ENCODE measurements around the gene ATRX.
"Not testable (repeated sequence)": the region's sequence is repeated elsewhere in the genome, so short reads cannot be mapped to it uniquely, and the experiment has no call there.

ATRX gene

DNA sequence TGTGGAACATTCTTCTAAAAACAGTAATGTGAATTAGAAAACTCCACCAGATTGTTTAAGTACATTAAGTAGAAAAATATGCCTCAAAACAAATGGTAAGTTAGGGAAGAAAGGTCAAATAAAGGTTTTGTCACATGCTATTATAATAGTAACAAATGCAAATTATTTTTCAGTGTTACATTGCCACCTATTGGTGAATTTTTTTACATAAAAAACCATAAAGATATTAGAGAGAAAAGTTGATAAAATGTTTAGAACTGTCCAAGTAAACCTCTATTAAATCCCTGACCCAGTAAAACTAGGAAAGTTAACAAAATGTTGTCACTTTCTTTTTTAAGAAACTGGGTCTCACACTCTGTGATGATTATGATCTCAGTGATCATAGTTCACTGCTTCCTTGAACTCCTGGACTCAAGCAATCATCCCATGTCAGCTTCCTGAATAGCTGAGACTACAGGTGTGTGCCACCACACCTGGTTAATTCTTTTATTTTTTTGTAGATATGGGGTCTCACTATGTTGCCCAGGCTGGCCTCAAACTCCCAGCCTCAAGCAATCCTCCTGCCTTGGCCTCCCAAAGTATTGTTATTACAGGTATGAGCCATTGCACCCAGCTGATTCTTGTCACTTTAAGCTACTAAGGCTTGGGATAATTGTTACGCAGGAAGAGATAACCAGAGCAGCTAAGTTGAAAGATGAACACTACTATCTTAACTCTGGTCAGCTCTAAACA is 157.6 kb downstream of the ATRX start:
- Histone ChIP-seq H3K4me1 (no peaks in the 10 kb centered on the region), H3K4me3 (no peak overlapping the region), H3K9me3 (no peaks in the 10 kb centered on the region), H3K36me3 (replicated peaks) (peaks cover 31% of the 10 kb centered on the region), H3K27me3 (ENCODE audit: low read depth) (no peaks in the 10 kb centered on the region)
- DNase-seq (ENCODE audit: low spot score in 2 of 2): peak in 1 of 2 experiments; percentile 15
- in situ Hi-C loops (cut with MboI; ENCODE audit: low sequenced_read_pairs): no loop called here

DNA sequence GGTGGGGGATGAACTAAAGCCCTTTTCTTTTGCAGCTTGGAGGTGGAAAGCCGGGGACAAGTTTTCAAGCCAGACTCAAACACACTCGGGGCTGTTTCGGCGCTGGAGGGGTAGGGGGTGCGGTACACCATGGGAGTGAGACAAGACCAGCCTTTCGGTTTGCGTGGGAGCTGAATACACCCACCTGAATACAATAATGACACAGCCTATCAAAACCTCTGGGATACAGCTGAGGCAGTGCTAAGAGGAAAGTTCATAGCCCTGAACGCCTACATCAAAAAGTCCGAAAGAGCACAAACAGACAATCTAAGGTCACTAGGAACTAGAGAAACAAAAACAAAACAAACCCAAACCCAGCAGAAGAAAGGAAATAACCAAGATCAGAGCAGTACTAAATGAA is 163.3 kb downstream of the ATRX start:
- Histone ChIP-seq H3K4me1 (no peaks in the 10 kb centered on the region), H3K9me3 (no peaks in the 10 kb centered on the region), H3K4me3 (no peak overlapping the region), H3K36me3 (replicated peaks) (peaks cover 8% of the 10 kb centered on the region), H3K27me3 (ENCODE audit: low read depth) (no peaks in the 10 kb centered on the region)
- in situ Hi-C loops (cut with MboI; ENCODE audit: low sequenced_read_pairs): no loop called here
- DNase-seq (ENCODE audit: low spot score in 2 of 2): no peak

DNA sequence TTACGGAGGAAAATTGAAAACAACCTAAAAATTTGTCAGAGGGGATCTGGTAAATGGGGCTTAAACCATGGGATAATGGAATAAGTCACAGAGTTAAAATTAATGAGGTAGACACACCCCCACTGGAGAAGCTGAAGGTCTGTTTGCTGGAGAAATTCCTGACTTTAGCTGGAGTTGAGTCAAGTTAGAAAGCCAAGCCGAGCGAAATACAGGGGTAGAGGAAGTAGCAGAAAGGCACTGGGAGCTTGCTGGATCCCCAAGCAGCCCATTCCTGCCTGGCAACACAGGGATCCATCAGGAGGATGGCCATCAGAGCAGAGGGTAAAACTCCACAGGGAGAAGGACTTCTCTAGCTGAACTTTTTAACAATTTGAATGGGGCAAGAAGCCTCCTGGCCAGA is 163.8 kb downstream of the ATRX start:
- no peaks in the 10 kb centered on the region for H3K27me3 ChIP-seq (ENCODE audit: low read depth)
- no peaks in the 10 kb centered on the region for H3K4me1 ChIP-seq
- DNase-seq (ENCODE audit: low spot score in 2 of 2): no peak
- peaks cover 8% of the 10 kb centered on the region for H3K36me3 ChIP-seq (replicated peaks)
- no peaks in the 10 kb centered on the region for H3K9me3 ChIP-seq
- in situ Hi-C loops (cut with MboI; ENCODE audit: low sequenced_read_pairs): no loop called here
- no peak overlapping the region for H3K4me3 ChIP-seq

DNA sequence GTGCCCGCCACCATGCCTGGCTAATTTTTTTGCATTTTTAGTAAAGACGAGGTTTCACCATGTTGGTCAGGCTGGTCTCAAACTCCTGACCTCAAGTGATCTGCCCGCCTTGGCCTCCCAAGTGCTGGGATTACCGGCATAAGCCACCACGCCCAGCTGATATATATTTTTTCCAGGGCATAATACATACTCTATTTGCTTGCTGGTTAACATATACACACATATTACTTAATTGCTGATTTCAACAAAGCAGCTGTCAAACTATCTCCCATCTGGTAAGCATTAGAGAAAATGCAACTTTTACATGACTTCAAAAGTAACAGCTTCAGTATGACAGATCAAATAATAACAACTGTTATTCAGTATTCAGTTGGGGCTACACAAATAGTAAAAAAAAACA is 164.6 kb downstream of the ATRX start:
- H3K9me3 ChIP-seq; H3K4me1 ChIP-seq; in situ Hi-C loops (cut with MboI; ENCODE audit: low sequenced_read_pairs); H3K27me3 ChIP-seq (ENCODE audit: low read depth); DNase-seq (ENCODE audit: low spot score in 2 of 2); H3K4me3 ChIP-seq: not testable (repeated sequence)
- H3K36me3 ChIP-seq (replicated peaks): peaks cover 11% of the 10 kb centered on the region

DNA sequence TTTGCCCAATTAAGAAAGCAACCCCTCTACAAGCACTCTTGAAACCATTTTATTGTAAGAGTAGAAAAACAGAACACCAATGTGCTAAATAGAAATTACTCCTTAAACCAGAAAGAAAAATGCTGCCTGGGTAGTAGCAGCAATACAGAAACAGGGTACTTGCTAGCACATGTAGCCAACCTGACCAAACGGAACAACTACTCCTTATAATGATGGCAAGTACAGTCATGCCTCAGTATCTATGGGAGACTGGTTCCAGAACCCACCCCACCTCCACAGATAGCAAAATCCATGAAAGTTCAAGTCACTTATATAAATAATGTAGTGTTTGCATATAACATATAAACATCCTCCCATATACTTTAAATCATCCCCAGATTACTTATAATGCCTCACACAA is 168.8 kb downstream of the ATRX start:
- Histone ChIP-seq H3K9me3 (no peaks in the 10 kb centered on the region), H3K4me1 (no peaks in the 10 kb centered on the region), H3K27me3 (ENCODE audit: low read depth) (no peaks in the 10 kb centered on the region), H3K4me3 (no peak overlapping the region), H3K36me3 (replicated peaks) (peaks cover 15% of the 10 kb centered on the region)
- no peak for DNase-seq (ENCODE audit: low spot score in 2 of 2)
- in situ Hi-C loops (cut with MboI; ENCODE audit: low sequenced_read_pairs): no loop called here

DNA sequence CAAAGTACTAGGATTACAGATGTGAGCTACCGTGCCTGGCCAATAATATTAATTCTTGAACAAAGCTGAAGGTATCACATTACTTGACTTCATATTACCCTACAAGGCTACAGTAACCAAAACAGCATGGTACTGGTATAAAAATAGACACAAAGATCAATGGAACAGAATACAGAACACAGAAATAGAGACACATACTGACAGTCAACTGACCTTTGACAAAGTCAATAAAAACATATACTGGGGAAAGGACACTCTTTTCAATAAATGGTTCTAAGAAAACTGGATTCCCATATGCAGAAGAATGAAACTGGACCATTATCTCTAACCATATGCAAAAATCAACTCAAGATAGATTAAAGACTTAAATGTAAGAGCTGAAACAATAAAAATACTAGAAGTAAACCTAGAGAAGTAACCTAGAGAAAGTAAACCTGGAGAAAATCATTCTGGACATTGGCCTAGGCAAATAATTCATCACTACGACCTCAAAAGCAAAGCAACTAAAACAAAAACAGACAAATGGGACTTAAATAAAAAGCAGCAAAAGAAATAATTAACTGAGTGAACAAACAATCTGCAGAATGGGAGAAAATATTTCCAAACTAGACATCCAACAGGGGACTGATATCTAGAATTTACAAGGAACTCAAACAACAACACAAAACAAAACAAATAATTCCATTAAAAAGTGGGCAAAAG is 182.2 kb downstream of the ATRX start:
- no peaks in the 10 kb centered on the region for H3K36me3 ChIP-seq (replicated peaks)
- in situ Hi-C loops (cut with MboI; ENCODE audit: low sequenced_read_pairs): no loop called here
- no peak for DNase-seq (ENCODE audit: low spot score in 2 of 2)
- H3K4me1 ChIP-seq: no peaks in the 10 kb centered on the region
- no peaks in the 10 kb centered on the region for H3K27me3 ChIP-seq (ENCODE audit: low read depth)
- H3K4me3 ChIP-seq: no peak overlapping the region
- H3K9me3 ChIP-seq: no peaks in the 10 kb centered on the region

DNA sequence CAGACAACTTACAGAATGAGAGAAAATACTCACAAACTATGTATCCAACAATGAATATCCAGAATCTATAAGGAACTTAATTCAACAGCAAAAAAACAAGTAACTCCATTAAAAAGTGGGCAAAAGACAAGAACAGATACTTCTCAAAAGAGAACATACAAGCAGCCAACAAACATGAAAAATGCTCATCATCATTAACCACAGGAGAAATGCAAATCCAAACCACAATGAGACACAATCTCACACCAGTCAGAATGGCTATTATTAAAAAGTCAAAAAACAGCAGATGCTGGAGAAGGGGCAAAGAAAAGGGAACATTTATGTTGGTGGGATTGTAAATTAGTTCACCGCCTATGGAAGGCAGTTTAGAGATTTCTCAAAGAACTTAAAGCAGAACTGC is 188.5 kb downstream of the ATRX start:
- Histone ChIP-seq H3K4me1 (no peaks in the 10 kb centered on the region), H3K27me3 (ENCODE audit: low read depth) (no peaks in the 10 kb centered on the region), H3K4me3 (no peak overlapping the region), H3K9me3 (no peaks in the 10 kb centered on the region), H3K36me3 (replicated peaks) (peaks cover 3% of the 10 kb centered on the region; the same call in 1 of the 2 replicates)
- no peak for DNase-seq (ENCODE audit: low spot score in 2 of 2)
- in situ Hi-C loops (cut with MboI; ENCODE audit: low sequenced_read_pairs): no loop called here

DNA sequence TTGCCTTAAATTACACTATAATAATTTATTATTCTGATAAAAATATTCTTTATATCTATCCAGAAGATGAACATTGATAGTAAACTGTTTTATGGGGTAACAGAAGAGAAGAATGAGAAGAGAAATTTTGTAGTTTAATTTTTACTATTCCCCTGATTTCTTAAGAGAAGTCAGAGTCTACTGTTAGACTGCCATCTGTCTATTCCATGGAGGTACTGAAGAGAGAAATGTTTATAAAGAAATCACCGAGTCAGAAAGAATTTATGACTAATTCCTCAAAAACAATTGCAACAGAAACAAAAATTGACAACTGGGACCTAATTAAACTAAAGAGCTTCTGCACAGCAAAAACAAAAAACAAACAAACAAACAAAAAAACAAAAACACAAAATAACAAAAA is 188.9 kb downstream of the ATRX start:
- H3K36me3 ChIP-seq (replicated peaks): peaks cover 3% of the 10 kb centered on the region; the same call in 1 of the 2 replicates
- no peaks in the 10 kb centered on the region for H3K27me3 ChIP-seq (ENCODE audit: low read depth)
- H3K9me3 ChIP-seq: no peaks in the 10 kb centered on the region
- no peak overlapping the region for H3K4me3 ChIP-seq
- DNase-seq (ENCODE audit: low spot score in 2 of 2): no peak
- no peaks in the 10 kb centered on the region for H3K4me1 ChIP-seq
- in situ Hi-C loops (cut with MboI; ENCODE audit: low sequenced_read_pairs): no loop called here

DNA sequence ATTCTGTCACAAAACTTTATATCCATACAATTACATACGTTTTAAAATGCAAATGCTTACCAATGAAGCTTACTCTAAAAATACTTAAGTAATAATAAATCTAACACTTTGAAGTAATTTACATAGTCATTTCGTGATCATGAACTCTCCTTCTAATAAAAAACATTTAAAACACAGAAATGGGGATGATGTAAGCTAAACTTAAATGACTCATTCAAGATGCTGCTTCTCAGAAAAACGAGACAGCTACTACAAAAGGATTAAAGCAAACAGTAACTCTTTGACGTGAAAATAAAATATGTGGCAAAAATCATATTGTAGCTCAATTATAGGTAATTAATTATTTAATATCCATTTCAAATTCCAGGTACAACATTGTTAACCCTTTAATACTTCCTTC is 190.2 kb downstream of the ATRX start:
- in situ Hi-C loops (cut with MboI; ENCODE audit: low sequenced_read_pairs): no loop called here
- Histone ChIP-seq H3K36me3 (replicated peaks) (peaks cover 9% of the 10 kb centered on the region; the same call in 1 of the 2 replicates), H3K4me3 (no peak overlapping the region), H3K27me3 (ENCODE audit: low read depth) (no peaks in the 10 kb centered on the region), H3K9me3 (no peaks in the 10 kb centered on the region), H3K4me1 (no peaks in the 10 kb centered on the region)
- no peak for DNase-seq (ENCODE audit: low spot score in 2 of 2)

DNA sequence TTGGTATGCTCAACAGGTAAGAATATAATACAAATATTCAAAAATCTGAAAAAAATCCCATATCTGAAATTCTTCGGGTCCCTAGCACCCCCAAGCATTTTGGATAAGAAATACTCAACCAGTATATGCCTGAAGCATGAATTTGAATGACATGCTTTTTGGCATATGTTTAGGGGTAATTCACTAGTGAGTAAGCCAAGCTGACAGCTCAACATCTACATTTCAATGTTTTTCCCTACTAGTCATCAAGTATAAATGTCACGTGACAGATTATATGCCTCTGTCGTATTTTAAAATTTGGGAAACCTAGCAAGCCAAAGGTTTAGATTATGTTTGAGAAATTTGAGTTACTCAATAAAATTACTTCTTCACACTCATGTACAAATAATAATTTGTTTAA is 213.7 kb downstream of the ATRX start:
- no peaks in the 10 kb centered on the region for H3K9me3 ChIP-seq
- H3K36me3 ChIP-seq (replicated peaks): peaks cover 9% of the 10 kb centered on the region
- no peak overlapping the region for H3K4me3 ChIP-seq
- DNase-seq (ENCODE audit: low spot score in 2 of 2): peak in 1 of 2 experiments; percentile 51
- in situ Hi-C loops (cut with MboI; ENCODE audit: low sequenced_read_pairs): no loop called here
- no peaks in the 10 kb centered on the region for H3K27me3 ChIP-seq (ENCODE audit: low read depth)
- peaks cover 7% of the 10 kb centered on the region; the same call in 1 of the 2 replicates for H3K4me1 ChIP-seq

DNA sequence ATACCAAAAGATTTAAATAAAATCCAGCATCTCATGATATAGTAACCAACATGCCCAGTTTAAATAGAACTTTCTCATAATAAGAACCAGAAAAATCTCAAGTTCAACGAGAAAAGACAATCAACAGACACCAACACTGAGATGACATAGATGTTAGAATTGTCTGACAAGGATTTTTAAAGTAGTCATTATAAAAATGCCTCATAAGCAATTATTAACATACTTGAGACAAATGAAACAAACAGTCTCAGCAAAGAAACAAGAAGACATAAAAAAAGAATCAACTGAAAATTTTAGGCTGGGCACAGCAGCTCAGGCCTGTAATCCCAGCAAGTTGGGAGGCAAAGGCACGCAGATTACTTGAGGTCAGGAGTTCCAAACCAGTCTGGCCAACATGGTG is 220.7 kb downstream of the ATRX start:
- Histone ChIP-seq H3K36me3 (replicated peaks) (no peaks in the 10 kb centered on the region; the same call in 1 of the 2 replicates), H3K4me3 (no peak overlapping the region), H3K4me1 (peaks cover 6% of the 10 kb centered on the region), H3K27me3 (ENCODE audit: low read depth) (no peaks in the 10 kb centered on the region), H3K9me3 (no peaks in the 10 kb centered on the region)
- in situ Hi-C loops (cut with MboI; ENCODE audit: low sequenced_read_pairs): no loop called here
- peak in 1 of 2 experiments; percentile 1 for DNase-seq (ENCODE audit: low spot score in 2 of 2)

DNA sequence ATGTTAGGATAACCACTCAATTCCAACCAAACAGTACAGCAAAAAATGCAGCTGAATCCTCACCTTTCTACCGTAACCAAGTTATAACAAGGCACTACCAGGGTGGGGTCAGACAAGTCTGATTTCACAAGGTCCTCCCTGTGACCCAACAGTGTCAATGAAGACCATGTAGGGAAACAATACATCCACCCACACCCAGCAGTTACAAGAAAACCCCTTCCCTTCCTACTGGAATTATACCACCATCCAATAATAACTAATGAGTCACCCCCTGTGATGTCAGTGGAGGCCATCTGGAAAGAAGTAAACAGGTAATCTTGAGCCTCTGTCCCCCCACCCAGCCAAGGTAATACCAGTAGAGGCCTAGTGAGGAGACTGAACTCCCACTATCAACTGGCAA is 221.2 kb downstream of the ATRX start:
- peak in 1 of 2 experiments; percentile 0 for DNase-seq (ENCODE audit: low spot score in 2 of 2)
- in situ Hi-C loops (cut with MboI; ENCODE audit: low sequenced_read_pairs): no loop called here
- Histone ChIP-seq H3K36me3 (replicated peaks) (no peaks in the 10 kb centered on the region; the same call in 1 of the 2 replicates), H3K9me3 (no peaks in the 10 kb centered on the region), H3K27me3 (ENCODE audit: low read depth) (no peaks in the 10 kb centered on the region), H3K4me3 (no peak overlapping the region), H3K4me1 (peaks cover 6% of the 10 kb centered on the region)

DNA sequence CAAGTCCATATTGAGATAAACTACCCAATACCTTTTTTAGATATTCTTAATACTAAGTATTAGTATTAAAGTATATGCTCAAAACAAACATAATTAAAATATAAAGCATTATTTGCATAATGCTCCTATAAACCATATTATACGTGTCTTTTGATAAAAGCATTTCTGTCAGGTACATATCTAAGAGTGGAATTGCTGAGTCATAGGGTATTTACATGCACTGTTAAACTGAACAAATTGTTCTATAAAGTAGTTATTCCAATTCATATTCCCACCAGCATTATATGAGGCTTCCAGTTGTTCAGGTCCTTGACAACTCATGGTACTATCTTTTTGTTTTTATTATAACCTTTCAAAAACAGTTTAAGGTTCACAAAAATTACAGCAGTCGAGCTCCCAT is 224.6 kb downstream of the ATRX start:
- H3K4me3 ChIP-seq: no peak overlapping the region
- in situ Hi-C loops (cut with MboI; ENCODE audit: low sequenced_read_pairs): no loop called here
- no peaks in the 10 kb centered on the region for H3K9me3 ChIP-seq
- H3K36me3 ChIP-seq (replicated peaks): no peaks in the 10 kb centered on the region; the same call in 1 of the 2 replicates
- H3K4me1 ChIP-seq: peaks cover 6% of the 10 kb centered on the region
- no peaks in the 10 kb centered on the region for H3K27me3 ChIP-seq (ENCODE audit: low read depth)
- DNase-seq (ENCODE audit: low spot score in 2 of 2): peak in 1 of 2 experiments; percentile 1

DNA sequence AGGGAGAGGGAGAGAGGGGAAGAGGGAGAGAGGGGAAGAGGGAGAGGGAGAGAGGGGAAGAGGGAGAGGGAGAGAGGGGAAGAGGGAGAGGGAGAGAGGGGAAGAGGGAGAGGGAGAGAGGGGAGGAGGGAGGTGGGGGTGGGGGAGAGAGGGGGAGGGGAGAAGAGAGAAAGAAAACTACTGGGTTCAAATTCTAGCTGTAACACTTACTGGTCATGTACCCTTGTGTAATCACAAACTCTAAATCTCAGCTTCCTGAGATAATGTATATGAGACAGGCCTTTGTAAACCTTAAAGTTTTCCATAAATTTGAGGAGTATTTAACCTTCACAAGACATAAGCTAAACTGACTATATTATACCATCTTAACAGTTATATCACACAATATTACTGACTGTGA is 229.7 kb downstream of the ATRX start:
- no peaks in the 10 kb centered on the region for H3K9me3 ChIP-seq
- no peak overlapping the region for H3K4me3 ChIP-seq
- in situ Hi-C loops (cut with MboI; ENCODE audit: low sequenced_read_pairs): no loop called here
- DNase-seq (ENCODE audit: low spot score in 2 of 2): no peak
- no peaks in the 10 kb centered on the region for H3K27me3 ChIP-seq (ENCODE audit: low read depth)
- no peaks in the 10 kb centered on the region for H3K4me1 ChIP-seq
- no peaks in the 10 kb centered on the region for H3K36me3 ChIP-seq (replicated peaks)
